H1 (cell line): ENCODE data around the gene GPR176. TPM values are rescaled to one million over a fixed set of nuclear protein-coding genes. Genes with fewer than 3 reads are reported as not detected.

Source experiments
- CTCF ChIA-PET: fragments of 300-600 bp; sonication (Branson Sonifier 250); formaldehyde crosslinking; loops from one replicate; lab custom pipeline; 2021; ENCODE audit not compliant: partially characterized antibody; lab: Charles Lee
- POLR2A ChIA-PET: fragments of 300-600 bp; sonication (Branson Sonifier 250); formaldehyde crosslinking; loops from one replicate; lab custom pipeline; 2021; ENCODE audit warnings: inconsistent platforms; ENCODE audit not compliant: partially characterized antibody; lab: Charles Lee
- DNase-seq, 2 experiments: peaks; one replicate each; pipeline versions ENCODE4 v3.0.0 to v3.0.0-alpha.2; 2010 to 2022; ENCODE audit warnings: low spot score in 2 of 2, low read depth in 1 of 2, mixed read lengths in 1 of 2
- FAIRE-seq: peaks from 2 replicates; lab custom pipeline; 2011; peaks lifted over from hg19 to GRCh38; lab: Jason Lieb, UNC
- H2AFZ ChIP-seq: 2 replicates; pipeline ENCODE4 v1.8.1; 2012; ENCODE audit warnings: low read length, inconsistent platforms
- H2AK5ac ChIP-seq: 2 replicates; pipeline ENCODE4 v1.6.1; 2013; ENCODE audit warnings: low read depth, low read length
- H2BK120ac ChIP-seq: replicated peaks from 2 replicates; pipeline ENCODE3; 2013; ENCODE audit warnings: low read depth, low read length, inconsistent platforms
- H2BK12ac ChIP-seq: 2 replicates; pipeline ENCODE4 v1.6.1; 2013; ENCODE audit warnings: low read depth, low read length
- H2BK15ac ChIP-seq: 2 replicates; pipeline ENCODE4 v1.6.1; 2013; ENCODE audit warnings: low read length
- H2BK20ac ChIP-seq: 2 replicates; pipeline ENCODE4 v1.6.1; 2013; ENCODE audit warnings: low read length
- H2BK5ac ChIP-seq: 2 replicates; pipeline ENCODE4 v1.6.1; 2013; ENCODE audit warnings: low read depth, low read length
- H3K14ac ChIP-seq: 2 replicates; pipeline ENCODE4 v1.6.1; 2013; ENCODE audit warnings: inconsistent platforms; ENCODE audit not compliant: insufficient read length
- H3K18ac ChIP-seq: 2 replicates; pipeline ENCODE4 v1.6.1; 2013; ENCODE audit warnings: low read length; ENCODE audit errors: extremely low read depth
- H3K23ac ChIP-seq: 2 replicates; pipeline ENCODE4 v1.6.1; 2013; ENCODE audit warnings: inconsistent platforms; ENCODE audit not compliant: insufficient read length
- H3K23me2 ChIP-seq: 2 replicates; pipeline ENCODE4 v1.6.1; 2013; ENCODE audit warnings: low read depth, low read length
- H3K27ac ChIP-seq: 2 replicates; pipeline ENCODE4 v1.6.1; 2011; ENCODE audit warnings: low read depth, low read length, inconsistent platforms
- H3K27me3 ChIP-seq, 4 experiments: replicated peaks in 1 of 4; 1 replicate in 1 of 4; 2 replicates in 3 of 4; pipeline versions ENCODE4 v1.6.1 to v1.8.1; 2011 to 2013; ENCODE audit warnings: low read length in 3 of 4, mild to moderate bottlenecking in 3 of 4, inconsistent platforms in 2 of 4, mixed read lengths in 2 of 4, moderate library complexity in 1 of 4; ENCODE audit not compliant: control insufficient read depth in 3 of 4, insufficient read depth in 3 of 4; ENCODE audit errors: extremely low read depth in 1 of 4
- H3K36me3 ChIP-seq, 4 experiments: 2 replicates each; pipeline versions ENCODE4 v1.6.1 to v1.8.1; 2011 to 2013; ENCODE audit warnings: mild to moderate bottlenecking in 4 of 4, low read length in 3 of 4, moderate library complexity in 2 of 4, control low read depth in 1 of 4, inconsistent platforms in 1 of 4; ENCODE audit not compliant: insufficient read depth in 4 of 4, control insufficient read depth in 2 of 4
- H3K4ac ChIP-seq: replicated peaks from 2 replicates; pipeline ENCODE3; 2013; ENCODE audit warnings: low read length, low read depth, mixed read lengths, inconsistent platforms; ENCODE audit not compliant: insufficient read length
- H3K4me1 ChIP-seq, 4 experiments: replicated peaks in 1 of 4; 1 replicate in 1 of 4; 2 replicates in 3 of 4; pipeline versions ENCODE4 v1.6.1 to v1.8.1; 2011 to 2013; ENCODE audit warnings: low read length in 3 of 4, inconsistent platforms in 2 of 4, mixed read lengths in 1 of 4; ENCODE audit not compliant: insufficient read depth in 4 of 4, control insufficient read depth in 3 of 4
- H3K4me2 ChIP-seq, 2 experiments: 2 replicates each; pipeline versions ENCODE4 v1.6.1 to v1.8.1; 2011 to 2013; ENCODE audit warnings: low read depth in 2 of 2, low read length in 2 of 2, control low read depth in 1 of 2, inconsistent platforms in 1 of 2, mild to moderate bottlenecking in 1 of 2; ENCODE audit not compliant: insufficient read depth in 1 of 2
- H3K4me3 ChIP-seq, 4 experiments: fragments of 200-600, 300-600 bp in 1 of 4; sonication (generic), shearing (Covaris generic), sonication (Bioruptor Twin) in 1 of 4; 2 replicates each; pipeline versions ENCODE4 v1.5.1 to v1.8.1; 2011 to 2016; ENCODE audit warnings: low read length in 4 of 4, low read depth in 3 of 4, control low read depth in 2 of 4, inconsistent platforms in 2 of 4, mild to moderate bottlenecking in 2 of 4, mixed read lengths in 1 of 4, moderate library complexity in 1 of 4; ENCODE audit not compliant: insufficient read depth in 2 of 4; ENCODE audit errors: extremely low read depth in 1 of 4
- H3K56ac ChIP-seq: replicated peaks from 2 replicates; pipeline ENCODE3; 2013; ENCODE audit warnings: low read depth, mild to moderate bottlenecking, mixed read lengths, low read length, inconsistent platforms; ENCODE audit not compliant: insufficient read length
- H3K79me1 ChIP-seq: 2 replicates; pipeline ENCODE4 v1.6.1; 2013; ENCODE audit warnings: low read depth, low read length, control low read depth
- H3K79me2 ChIP-seq, 2 experiments: 2 replicates each; pipeline versions ENCODE4 v1.6.1 to v1.8.1; 2012 to 2013; ENCODE audit warnings: low read length in 2 of 2, mild to moderate bottlenecking in 2 of 2, inconsistent platforms in 1 of 2; ENCODE audit not compliant: insufficient read depth in 2 of 2, control insufficient read depth in 1 of 2
- H3K9ac ChIP-seq, 4 experiments: replicated peaks in 1 of 4; 1 replicate in 1 of 4; 2 replicates in 3 of 4; pipeline versions ENCODE4 v1.6.1 to v1.8.1; 2011 to 2013; ENCODE audit warnings: low read depth in 3 of 4, low read length in 3 of 4, control low read depth in 2 of 4, mild to moderate bottlenecking in 2 of 4, moderate library complexity in 2 of 4, inconsistent platforms in 1 of 4; ENCODE audit errors: extremely low read depth in 1 of 4
- H3K9me3 ChIP-seq, 2 experiments: 2 replicates each; pipeline versions ENCODE4 v1.6.1 to v1.8.1; 2012 to 2013; ENCODE audit warnings: mild to moderate bottlenecking in 2 of 2, moderate library complexity in 2 of 2, control low read depth in 1 of 2, inconsistent platforms in 1 of 2, low read depth in 1 of 2, low read length in 1 of 2, mixed read lengths in 1 of 2; ENCODE audit not compliant: insufficient read depth in 2 of 2
- H4K20me1 ChIP-seq, 2 experiments: replicated peaks in 1 of 2; 2 replicates each; pipeline versions ENCODE3 to v1.8.1; 2011 to 2013; ENCODE audit warnings: inconsistent platforms in 2 of 2, low read length in 2 of 2, mild to moderate bottlenecking in 1 of 2; ENCODE audit not compliant: insufficient read depth in 2 of 2, control insufficient read depth in 1 of 2
- H4K5ac ChIP-seq: 2 replicates; pipeline ENCODE4 v1.6.1; 2013; ENCODE audit warnings: low read length, low read depth, mixed read lengths, inconsistent platforms; ENCODE audit not compliant: insufficient read length
- H4K8ac ChIP-seq: 2 replicates; pipeline ENCODE4 v1.8.0; 2013; ENCODE audit warnings: mild to moderate bottlenecking, moderate library complexity, low read length, inconsistent platforms; ENCODE audit not compliant: insufficient read depth; ENCODE audit errors: extremely low read depth
- H4K91ac ChIP-seq: replicated peaks from 2 replicates; pipeline ENCODE3; 2013; ENCODE audit warnings: low read length, mixed read lengths, inconsistent platforms; ENCODE audit not compliant: insufficient read length
- ASH2L ChIP-seq: fragments of 200-600, 300-600 bp; sonication (generic); IDR thresholded peaks from one replicate; pipeline ENCODE4 v1.7.1; 2017; ENCODE audit warnings: low read length
- BACH1 ChIP-seq: IDR thresholded peaks from 2 replicates; pipeline ENCODE4 v1.6.1; 2012; ENCODE audit warnings: low read length, improper control_type of control experiment
- BRCA1 ChIP-seq: IDR thresholded peaks from 2 replicates; pipeline ENCODE4 v1.6.1; 2012; ENCODE audit warnings: low read depth, low read length, improper control_type of control experiment
- CHD2 ChIP-seq: IDR thresholded peaks from 2 replicates; pipeline ENCODE4 v1.6.1; 2012; ENCODE audit warnings: low read length, improper control_type of control experiment
- RAD21 ChIP-seq, 2 experiments: IDR thresholded peaks in 1 of 2; conservative IDR thresholded peaks in 1 of 2; 2 replicates each; pipeline ENCODE4 v1.6.1; 2011; ENCODE audit warnings: low read depth in 2 of 2, low read length in 2 of 2, improper control_type of control experiment in 1 of 2, inconsistent platforms in 1 of 2, mild to moderate bottlenecking in 1 of 2, moderate library complexity in 1 of 2
- TCF12 ChIP-seq: IDR thresholded peaks from 2 replicates; pipeline ENCODE4 v1.6.1; 2011; ENCODE audit warnings: low read depth, mild to moderate bottlenecking, low read length
- WGBS, 2 experiments: shearing (Covaris generic) in 1 of 2; methylation state at CpG; one replicate each; pipeline versions ENCODE4 v1.1.6 to v1.1.7; 2013 to 2015; ENCODE audit warnings: low lambda C conversion rate in 2 of 2, mixed read lengths in 2 of 2, inconsistent platforms in 1 of 2, low coverage in 1 of 2, missing lambda C conversion rate in 1 of 2; ENCODE audit not compliant: insufficient replicate concordance in 2 of 2, insufficient coverage in 1 of 2, insufficient read length in 1 of 2; ENCODE audit errors: extremely low coverage in 1 of 2, missing lambda C conversion rate in 1 of 2; 5-methylcytosine and 5-hydroxymethylcytosine counted together
- polyA plus RNA-seq, 7 experiments: library from polyadenylated mRNA; depleted of rRNA in 3 of 7; stranded (reverse) in 5 of 7; unstranded in 2 of 7; fragments of >200 nt in 5 of 7; fragments of 200-250 nt in 2 of 7; gene quantifications; 1 replicate in 5 of 7; 2 replicates in 1 of 7; 4 replicates in 1 of 7; pipeline versions ENCODE4 v1.2.1 to v1.2.3, GENCODE V29; 2011 to 2013; ENCODE audit warnings: missing spikeins in 2 of 7, mixed read lengths in 2 of 7
- total RNA-seq: library from RNA; stranded (reverse); fragmentation: NEBNext Ultra II Directional; extraction: Animal tissue kit (Norgen Biotek cat#: 25700); gene quantifications from 2 replicates; pipeline ENCODE4 v1.2.1, GENCODE V29; 2021

Gene GPR176
- total and polyA plus RNA-seq, 2 of the 8 experiments (the other 6 are each of a cell fraction or from before 2014, with no cell fraction given), result 190 to 281 TPM

DNA sequence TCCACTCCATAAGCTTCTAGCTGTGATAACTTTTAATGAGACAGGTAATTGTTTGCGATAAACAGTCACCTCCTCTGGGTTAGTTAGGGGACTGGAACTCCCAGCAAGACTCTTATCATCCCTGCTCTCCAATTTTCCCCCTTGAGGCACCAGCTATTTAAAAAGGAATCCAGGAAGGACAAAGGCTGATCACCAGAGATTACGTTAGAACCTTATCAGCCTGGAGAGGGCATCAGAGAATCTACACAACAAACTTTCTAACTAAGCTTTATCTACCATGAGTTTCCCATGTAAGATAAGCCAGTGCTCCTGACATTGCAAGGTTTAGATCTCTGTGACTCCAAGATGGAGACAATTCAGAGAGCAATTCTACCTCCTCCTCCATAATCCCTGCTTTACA is 31.3 kb downstream of the GPR176 start:
- Histone ChIP-seq H2BK5ac (peak overlapping the region; percentile 94; the same call in 1 of the 2 replicates), H4K91ac (peak overlapping the region; percentile 83), H3K27me3 (no peaks in the 10 kb centered on the region), H2BK120ac (peak overlapping the region; percentile 2), H3K79me1 (peaks cover 4% of the 10 kb centered on the region), H4K5ac (peak overlapping the region; percentile 39), H3K79me2 (peaks cover 12 to 55% of the 10 kb centered on the region in 2 experiments; a peak in 3 of 4 replicates), H3K4ac (peak overlapping the region; percentile 7), H3K14ac (no peak overlapping the region), H2BK20ac (peak overlapping the region; percentile 94; the same call in 1 of the 2 replicates), H3K9ac (peak overlapping the region in 1 of 4 experiments; percentile 65; a peak in 2 of 7 replicates), H3K36me3 (peaks cover 0 to 6% (median under 1%) of the 10 kb centered on the region in 4 experiments; a peak in 3 of 8 replicates), H3K56ac (no peak overlapping the region), H2BK15ac (no peak overlapping the region), H3K4me1 (peaks cover 5 to 49% (median 47%) of the 10 kb centered on the region in 4 experiments), H3K9me3 (no peaks in the 10 kb centered on the region), H4K20me1 (no peaks in the 10 kb centered on the region), H2BK12ac (peak overlapping the region; percentile 80; the same call in 1 of the 2 replicates), H2AK5ac (0 out of 2 replicates have a peak overlapping the region, but pooled peaks have one; percentile 33), H2AFZ (no peak overlapping the region), H4K8ac (no peak overlapping the region), H3K18ac (peak overlapping the region; percentile 96), H3K23ac (no peak overlapping the region), H3K23me2 (no peaks in the 10 kb centered on the region), H3K4me3 (peak overlapping the region in 1 of 4 experiments; percentile 36; a peak in 2 of 8 replicates), H3K4me2 (peak overlapping the region; percentile 61), H3K27ac (peak overlapping the region; percentile 97; the same call in 1 of the 2 replicates)
- TF ChIP-seq BACH1, result no peak
- TF ChIP-seq ASH2L, result no peak
- no peak for TF ChIP-seq TCF12
- no peak for TF ChIP-seq CHD2
- no peak for TF ChIP-seq BRCA1
- peak in 1 of 2 experiments; percentile 8; a peak in 1 of 4 replicates for TF ChIP-seq RAD21 (IDR thresholded peaks at IDR 0.05 in 1 of 2, conservative IDR thresholded peaks at IDR 0.05 in 1 of 2; ENCODE audit: low read depth in 2 of 2, low read length in 2 of 2)
- DNase-seq, result no peak
- POLR2A ChIA-PET, result interaction anchor here (1.1 to 3.2 kb wide), 14 partner anchors 8 to 91 kb away, joined by 3 to 23 read pairs (median 8); partner anchors contain the start of genes EIF2AK4 and GPR176
- CTCF ChIA-PET, result interaction anchor here (0.8 to 3.2 kb wide), 16 partner anchors 10 to 103 kb away, joined by 3 to 10 read pairs (median 6); no protein-coding TSS in a partner anchor
- FAIRE-seq, result no peak
- 58% methylated on average over 2 of the region's 2 CpGs; no CpG with 5 or more reads in 1 of the 2 experiments for WGBS, 2 experiments
